GM18873 (cell line): ENCODE results near the gene MYO10.

Experiments used
- ATAC-seq: cut with Tn5 transposase; IDR thresholded peaks from one replicate; pipeline ENCODE4 v1.9.1; 2021; ENCODE audit warnings: mild to moderate bottlenecking, moderate library complexity, moderate number of reproducible peaks; ENCODE audit not compliant: unreplicated experiment, low FRiP score

Gene MYO10

GRCh38 chr5:16866795-16867576, 69.1 kb downstream of the MYO10 start:
- ATAC-seq, result no peak

- ATAC-seq, result no peak
Observed at GRCh38 chr5:16866273-16866672, 69.8 kb downstream of the MYO10 start.

DNA sequence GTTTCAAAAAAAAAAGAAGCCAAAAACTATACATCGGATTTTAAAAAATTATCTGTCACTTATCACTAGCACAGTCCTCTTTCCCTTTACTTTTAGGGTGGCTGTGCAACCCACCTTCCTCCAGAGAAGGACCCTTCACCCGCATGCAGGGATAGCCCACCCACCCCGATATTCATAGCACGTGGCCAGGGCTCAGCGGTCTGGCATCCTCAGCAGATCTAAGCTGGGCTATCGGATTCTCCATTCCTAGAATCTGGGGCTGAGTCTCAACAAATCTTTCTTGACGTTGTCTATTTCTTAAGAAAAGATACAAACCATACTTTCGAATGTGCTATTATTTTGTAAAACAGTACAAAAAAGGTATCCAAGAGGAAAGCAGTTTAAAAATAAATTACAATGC, 70.9 kb downstream of the MYO10 start:
- no peak for ATAC-seq

DNA sequence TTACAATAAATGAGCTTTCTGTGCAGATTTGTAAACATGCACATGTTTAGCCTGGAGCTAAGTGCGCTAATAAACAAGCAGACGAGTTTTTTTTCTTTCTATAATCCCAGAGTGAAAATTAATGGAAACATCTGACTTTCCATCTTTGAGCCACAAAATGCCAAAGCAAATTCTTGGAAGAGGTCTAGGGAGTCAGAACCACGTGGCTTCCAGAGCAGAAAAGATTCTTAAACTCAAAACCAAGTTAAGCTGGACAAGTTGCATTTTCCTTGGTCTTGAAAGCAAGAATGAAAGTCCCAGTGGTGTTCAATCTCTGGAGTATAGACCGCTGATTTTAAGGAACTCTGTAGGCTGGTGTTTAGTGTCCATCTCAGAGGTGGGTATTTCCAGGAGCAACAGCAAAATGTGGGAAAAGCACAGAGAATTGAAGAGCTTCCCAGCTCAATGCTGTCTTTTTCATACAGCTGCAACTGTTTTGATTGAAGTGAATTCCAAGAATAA, 71.4 kb downstream of the MYO10 start:
- no peak for ATAC-seq

DNA sequence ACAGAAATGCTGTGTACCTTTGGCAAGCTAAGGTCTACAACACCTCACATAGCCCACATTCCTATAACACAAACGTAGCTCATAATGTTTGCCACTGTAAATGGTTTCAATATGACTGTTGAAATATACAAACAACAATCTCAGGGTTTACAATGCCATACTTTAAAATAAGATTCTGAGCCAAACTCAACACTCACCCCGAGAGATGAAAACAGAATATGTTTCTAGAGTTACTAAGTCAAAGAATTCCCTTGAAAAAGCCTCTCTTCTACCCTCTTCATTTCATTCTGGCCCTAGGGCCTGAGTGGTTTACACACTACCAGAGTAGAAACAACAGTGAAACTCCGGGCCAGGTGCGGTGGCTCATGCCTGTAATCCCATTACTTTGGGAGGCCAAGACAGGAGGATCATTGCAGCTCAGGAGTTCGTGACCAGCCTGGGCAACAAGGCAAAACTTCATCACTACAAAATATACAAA, 72.6 kb downstream of the MYO10 start:
- ATAC-seq, result no peak

- no peak for ATAC-seq
Observed at GRCh38 chr5:16862777-16863176, 73.3 kb downstream of the MYO10 start.

- ATAC-seq, result no peak
Observed at GRCh38 chr5:16859346-16859745, 76.7 kb downstream of the MYO10 start.

GRCh38 chr5:16858151-16858550, 77.9 kb downstream of the MYO10 start:
- ATAC-seq, result no peak

DNA sequence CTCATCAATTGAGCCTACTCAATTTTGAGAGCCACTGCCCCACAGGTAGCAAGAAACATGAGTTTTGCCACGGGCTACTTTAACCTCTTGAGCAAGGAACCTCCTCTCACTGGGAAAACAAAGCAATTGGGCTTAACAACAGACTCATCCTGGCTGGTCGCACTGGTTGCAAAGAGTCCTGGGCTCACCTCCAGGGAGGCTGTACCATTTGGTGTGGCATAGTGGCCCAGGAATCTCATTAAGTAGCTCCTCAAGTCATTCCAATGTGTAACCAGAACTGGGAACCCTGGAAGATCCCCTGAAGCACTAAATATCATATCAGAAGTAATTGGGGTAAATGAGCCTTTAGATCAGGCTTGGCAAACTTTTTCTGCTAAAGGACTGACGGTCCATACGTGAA, 78.5 kb downstream of the MYO10 start:
- ATAC-seq, result no peak

DNA sequence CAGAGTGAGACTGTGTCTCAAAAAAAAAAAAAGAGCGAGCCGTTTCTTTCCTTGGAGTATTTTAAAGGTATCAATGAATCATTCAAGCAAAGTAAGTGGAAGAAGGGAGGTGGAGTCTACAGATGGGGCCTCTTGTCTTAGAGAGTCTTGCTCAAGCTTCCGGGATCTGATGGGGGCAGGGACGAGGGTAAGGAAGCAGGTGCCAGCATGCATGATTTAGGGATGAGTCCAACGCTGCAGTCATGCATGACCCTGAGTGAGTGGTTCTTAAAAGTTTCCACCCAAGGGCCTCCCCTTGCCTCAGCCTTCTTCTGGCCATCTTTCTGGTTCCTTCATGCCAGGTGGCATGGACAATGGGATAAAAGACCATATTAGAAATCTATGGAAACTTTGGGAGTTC, 79.6 kb downstream of the MYO10 start:
- ATAC-seq, result no peak

GRCh38 chr5:16855898-16856297, 80.2 kb downstream of the MYO10 start:
- no peak for ATAC-seq

DNA sequence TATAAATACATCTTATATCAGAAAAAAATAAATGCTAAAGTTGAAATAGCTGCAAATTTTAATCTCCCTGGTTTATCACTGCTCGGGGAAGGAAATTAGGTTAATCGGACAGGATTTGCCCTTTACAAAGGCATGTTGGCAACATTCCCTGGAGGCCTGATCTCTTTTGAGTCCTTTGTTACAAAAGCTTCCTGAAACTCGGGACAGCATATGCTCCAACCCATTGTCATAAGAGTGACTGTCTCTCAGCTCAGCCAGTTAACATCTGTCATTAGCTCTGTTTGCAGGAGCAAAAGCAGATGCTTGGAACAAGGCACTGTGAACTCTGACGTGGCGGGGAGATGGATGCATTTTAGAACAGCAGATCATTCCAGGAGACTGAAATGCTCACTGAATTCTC, 80.6 kb downstream of the MYO10 start:
- no peak for ATAC-seq

DNA sequence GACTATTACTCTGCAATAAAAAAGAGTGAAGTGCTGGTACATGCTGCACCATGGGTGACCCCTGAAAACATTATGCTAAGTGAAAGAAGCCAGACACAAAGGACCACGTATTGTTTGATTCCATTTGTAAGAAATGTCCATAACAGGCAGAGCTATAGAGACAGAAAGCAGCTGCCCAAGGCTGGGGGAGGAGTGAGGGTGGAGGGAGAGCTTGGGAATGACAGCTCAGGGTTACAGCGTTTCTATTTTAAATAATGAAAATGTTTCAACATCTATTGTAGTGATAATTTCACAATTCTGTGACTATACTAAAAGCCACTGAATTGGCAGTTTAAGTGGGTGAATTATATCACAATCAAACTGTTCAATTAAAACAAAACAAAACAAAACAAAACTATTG, 81.7 kb downstream of the MYO10 start:
- ATAC-seq, result no peak

DNA sequence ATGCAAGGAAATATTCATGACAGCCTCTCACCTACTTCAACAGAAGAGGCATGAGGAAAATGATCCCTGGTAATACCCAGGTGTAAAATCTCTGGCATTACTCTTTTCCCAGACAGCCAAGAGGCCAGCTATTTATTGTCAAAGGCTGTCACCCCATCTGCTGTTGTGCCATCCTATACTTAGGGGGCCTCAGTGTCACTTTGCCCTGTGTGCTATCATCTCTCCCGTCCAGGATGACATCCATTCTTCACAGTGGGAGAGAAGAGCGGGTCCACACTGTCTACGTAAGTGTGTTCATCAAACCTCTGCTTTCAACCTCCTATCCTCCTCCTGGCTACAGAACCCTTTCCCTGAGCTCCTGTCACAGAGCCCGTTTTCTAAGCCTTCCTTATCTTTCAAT, 82.6 kb downstream of the MYO10 start:
- no peak for ATAC-seq

GRCh38 chr5:16852251-16853005, 83.7 kb downstream of the MYO10 start:
- ATAC-seq, result no peak

DNA sequence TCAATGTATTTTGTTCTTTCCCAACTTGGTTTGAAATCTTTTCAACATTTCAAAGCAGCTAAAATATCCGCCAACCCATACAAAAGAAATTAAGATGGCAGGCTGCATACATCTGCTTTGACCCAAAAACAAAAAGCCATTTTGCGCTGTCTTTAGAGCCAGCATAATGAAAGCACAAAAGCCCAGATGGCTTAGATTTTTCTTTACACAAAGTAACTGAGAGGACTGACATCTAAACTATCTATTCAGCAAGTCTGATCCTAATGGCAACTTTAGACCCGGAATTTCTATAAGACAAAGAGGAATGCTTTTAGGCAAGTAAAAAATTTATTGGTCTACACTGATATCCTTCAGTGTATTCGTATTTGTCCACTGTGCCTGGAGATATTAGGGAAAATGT, 86.3 kb downstream of the MYO10 start:
- ATAC-seq, result no peak

DNA sequence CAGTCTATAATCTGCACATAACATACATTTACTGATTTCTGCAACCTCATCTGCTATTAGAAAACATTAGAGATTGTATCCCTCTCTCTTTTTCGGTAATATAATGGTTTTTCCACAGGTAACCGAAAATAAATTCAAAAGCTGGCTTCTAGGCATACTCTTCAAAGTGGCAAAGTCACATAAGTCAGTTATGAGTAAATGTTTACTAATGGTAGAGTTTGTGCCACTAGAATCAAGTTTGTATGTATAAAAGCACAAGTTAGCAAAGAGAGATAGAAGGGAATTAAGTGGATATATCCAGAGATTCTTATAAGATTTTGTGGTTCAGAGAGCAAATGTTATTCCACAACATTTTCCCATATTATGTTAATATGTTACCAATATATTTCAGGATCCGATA, 86.9 kb downstream of the MYO10 start:
- ATAC-seq, result no peak

- ATAC-seq, result no peak
Observed at GRCh38 chr5:16844952-16845351, 91.1 kb downstream of the MYO10 start.

GRCh38 chr5:16842896-16843295, 93.2 kb downstream of the MYO10 start:
- ATAC-seq, result no peak

DNA sequence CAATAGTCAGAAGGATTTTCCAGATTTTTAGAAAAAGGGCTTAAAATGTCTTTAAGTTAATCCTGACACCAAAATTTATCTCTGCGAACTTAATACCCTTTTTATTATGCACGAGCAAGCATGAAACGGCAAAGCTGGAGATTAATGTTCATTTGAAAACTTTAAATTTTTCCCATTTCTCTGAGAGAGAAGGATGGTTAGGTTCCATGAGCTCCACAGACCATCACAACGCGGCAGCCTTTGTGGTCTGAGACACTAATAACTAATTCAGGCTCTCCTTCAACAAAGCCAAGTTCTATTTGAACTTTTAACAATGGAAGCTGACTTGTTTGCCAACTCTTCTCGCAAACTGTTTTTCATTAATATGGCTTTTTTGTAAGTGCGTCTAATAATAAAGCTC, 94.7 kb downstream of the MYO10 start:
- ATAC-seq, result no peak

DNA sequence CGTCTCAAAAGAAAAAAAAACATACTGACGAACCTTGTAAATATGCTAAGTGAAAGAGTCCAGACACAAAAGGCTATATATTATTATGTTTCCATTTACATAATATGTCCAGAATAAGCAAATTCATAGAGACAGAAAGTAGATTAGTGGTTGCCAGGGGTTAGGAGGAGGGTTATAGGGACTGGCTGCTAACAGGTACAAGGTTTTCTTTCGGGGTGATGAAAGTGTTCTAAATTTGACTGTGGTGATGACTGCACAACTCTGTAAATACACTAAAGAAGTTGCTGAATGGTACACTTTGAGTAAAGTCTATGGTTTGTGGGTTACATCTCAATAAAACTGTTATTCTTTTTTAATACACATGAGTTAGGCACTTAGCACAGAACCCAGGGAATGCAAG, 98.8 kb downstream of the MYO10 start:
- ATAC-seq, result no peak

DNA sequence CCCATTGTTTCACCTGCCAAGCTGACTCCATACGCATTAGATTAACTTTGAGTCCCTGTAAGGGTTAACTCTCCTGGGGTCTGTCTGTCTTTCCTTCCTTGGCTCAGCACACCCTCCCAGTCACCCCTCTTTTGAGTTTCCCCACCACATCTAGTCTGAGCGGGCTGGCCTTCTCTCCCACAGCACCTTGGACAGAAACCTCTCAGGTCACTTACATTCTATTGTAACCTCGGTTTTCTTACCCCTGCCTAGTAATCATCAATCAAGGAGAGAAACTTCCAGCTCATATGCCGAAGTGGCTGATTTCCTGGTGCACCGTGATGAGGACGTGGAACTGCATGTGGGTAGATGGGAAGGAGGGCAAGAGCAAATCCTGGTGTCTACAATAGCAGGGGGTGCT, 102.1 kb downstream of the MYO10 start:
- ATAC-seq, result no peak
